Central memory CD8-positive, alpha-beta T cell (primary cell): Measurements from ENCODE around the gene CRIP3.
"Not testable (repeated sequence)": the region's sequence is repeated elsewhere in the genome, so short reads cannot be mapped to it uniquely, and the experiment has no call there.

Experiments
- ATAC-seq: fragments of 150-1000 bp; cut with Tn5 transposase; replicated peaks from 2 replicates; pipeline ENCODE4 v1.10.0; 2022; ENCODE audit warnings: mild to moderate bottlenecking, moderate FRiP score, moderate number of reproducible peaks; ENCODE audit not compliant: poor library complexity, severe bottlenecking; ENCODE audit errors: extremely low read depth
- DNase-seq, 2 donors: peaks; one replicate each; pipeline ENCODE4 v3.0.0; 2021; ENCODE audit warnings: low spot score in 2 of 2
- H3K27ac Mint-ChIP-seq: one replicate; pipeline ENCODE4 v1.8.0; 2022; ENCODE audit warnings: low read depth, mild to moderate bottlenecking, moderate library complexity, mixed read lengths
- H3K27me3 Mint-ChIP-seq: one replicate; pipeline ENCODE4 v1.8.0; 2022; ENCODE audit warnings: mixed read lengths
- H3K36me3 Mint-ChIP-seq: one replicate; pipeline ENCODE4 v1.8.0; 2022; ENCODE audit warnings: mild to moderate bottlenecking, moderate library complexity, mixed read lengths; ENCODE audit not compliant: insufficient read depth
- H3K4me1 Mint-ChIP-seq: one replicate; pipeline ENCODE4 v1.8.0; 2022; ENCODE audit warnings: mixed read lengths
- H3K4me3 Mint-ChIP-seq: one replicate; pipeline ENCODE4 v1.8.0; 2022; ENCODE audit warnings: mild to moderate bottlenecking, moderate library complexity, mixed read lengths
- H3K9me3 Mint-ChIP-seq: one replicate; pipeline ENCODE4 v1.8.0; 2022; ENCODE audit warnings: mixed read lengths

The CRIP3 gene, protein sequence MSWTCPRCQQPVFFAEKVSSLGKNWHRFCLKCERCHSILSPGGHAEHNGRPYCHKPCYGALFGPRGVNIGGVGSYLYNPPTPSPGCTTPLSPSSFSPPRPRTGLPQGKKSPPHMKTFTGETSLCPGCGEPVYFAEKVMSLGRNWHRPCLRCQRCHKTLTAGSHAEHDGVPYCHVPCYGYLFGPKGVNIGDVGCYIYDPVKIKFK

GRCh38 chr6:43308101-43308989 is at the start of gene CRIP3:
Gene CRIP3, minus strand, starts transcription at chr6:43308826. Its CDS starts 34 bp downstream, at chr6:43308792.
- ATAC-seq: peak; percentile 81
- Mint-ChIP-seq H3K27me3 (peaks cover 7% of the 10 kb centered on the region), H3K4me3 (peak within 1 kb of the TSS; percentile 72), H3K9me3 (no peaks in the 10 kb centered on the region), H3K27ac (no peak within 1 kb of the TSS), H3K4me1 (peaks cover 12% of the 10 kb centered on the region), H3K36me3 (no peaks in the 10 kb centered on the region)
- DNase-seq: peak in 1 of 2 donors; percentile 23

DNA sequence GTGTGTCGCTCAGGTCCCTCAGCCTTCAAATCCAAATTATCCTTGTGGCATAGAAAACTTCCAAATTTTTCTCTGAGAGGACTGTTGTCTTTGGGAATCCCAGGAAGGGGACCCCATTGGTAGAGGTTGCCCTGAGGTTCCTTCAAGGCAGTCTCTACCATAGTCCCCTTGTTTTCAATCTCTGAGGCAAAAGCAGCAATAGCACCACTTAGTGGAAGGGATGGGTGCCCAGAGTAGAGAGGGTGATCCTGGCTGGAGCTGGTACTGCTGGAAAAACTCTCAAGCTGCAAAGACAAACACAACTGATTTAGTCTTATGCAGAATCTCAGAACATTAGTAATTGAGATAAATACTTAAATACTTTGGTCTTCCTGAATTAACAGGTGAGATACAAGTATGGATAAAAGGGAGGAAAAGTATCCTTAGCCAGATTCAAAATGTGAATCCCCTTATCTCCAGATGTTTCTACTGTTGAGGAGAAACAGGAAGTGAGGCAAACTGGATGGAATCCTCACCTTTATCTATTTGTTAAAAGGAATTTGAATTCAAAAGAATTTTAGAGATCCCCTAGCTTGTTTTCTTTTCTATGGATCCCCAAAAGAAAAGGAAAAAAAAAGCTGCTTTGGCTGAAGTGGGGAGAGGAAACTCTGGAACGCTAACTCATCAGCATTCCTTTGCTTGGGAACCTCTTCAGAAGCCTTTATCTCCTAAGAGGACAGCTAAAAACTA is 47.4 kb upstream of the CRIP3 start:
- no peaks in the 10 kb centered on the region for H3K27me3 Mint-ChIP-seq
- no peaks in the 10 kb centered on the region for H3K9me3 Mint-ChIP-seq
- DNase-seq (no peak), ATAC-seq (no peak)
- H3K27ac Mint-ChIP-seq: no peak overlapping the region
- peaks cover 15% of the 10 kb centered on the region for H3K4me1 Mint-ChIP-seq
- H3K36me3 Mint-ChIP-seq: peaks cover 49% of the 10 kb centered on the region
- no peak overlapping the region for H3K4me3 Mint-ChIP-seq

GRCh38 chr6:43351951-43352350 is 43.3 kb upstream of the CRIP3 start:
- not testable (repeated sequence) for H3K27ac Mint-ChIP-seq

GRCh38 chr6:43347444-43347843 is 38.8 kb upstream of the CRIP3 start:
- H3K9me3 Mint-ChIP-seq: no peaks in the 10 kb centered on the region
- no peak for DNase-seq
- peaks cover 6% of the 10 kb centered on the region for H3K4me1 Mint-ChIP-seq
- H3K27ac Mint-ChIP-seq: no peak overlapping the region
- no peak for ATAC-seq
- H3K27me3 Mint-ChIP-seq: no peaks in the 10 kb centered on the region
- H3K4me3 Mint-ChIP-seq: no peak overlapping the region
- peaks cover 46% of the 10 kb centered on the region for H3K36me3 Mint-ChIP-seq

More at GRCh38 chr6:43351951-43352350, 43.3 kb upstream of the CRIP3 start:
- not testable (repeated sequence) for H3K27me3 Mint-ChIP-seq, H3K4me3 Mint-ChIP-seq, DNase-seq, ATAC-seq, H3K9me3 Mint-ChIP-seq
- Mint-ChIP-seq H3K36me3 (peaks cover 47% of the 10 kb centered on the region), H3K4me1 (peaks cover 12% of the 10 kb centered on the region)

- Mint-ChIP-seq H3K36me3 (peaks cover 45% of the 10 kb centered on the region), H3K4me1 (peaks cover 6% of the 10 kb centered on the region)
These were observed 38.4 kb upstream of the CRIP3 start for GRCh38 chr6:43347021-43347420.

GRCh38 chr6:43346243-43346642 is 37.6 kb upstream of the CRIP3 start:
- not testable (repeated sequence) for H3K9me3 Mint-ChIP-seq, H3K27me3 Mint-ChIP-seq, DNase-seq, H3K4me1 Mint-ChIP-seq, H3K4me3 Mint-ChIP-seq, ATAC-seq, H3K27ac Mint-ChIP-seq
- H3K36me3 Mint-ChIP-seq: peaks cover 44% of the 10 kb centered on the region

More at GRCh38 chr6:43347021-43347420, 38.4 kb upstream of the CRIP3 start:
- Mint-ChIP-seq H3K9me3 (no peaks in the 10 kb centered on the region), H3K27me3 (no peaks in the 10 kb centered on the region), H3K27ac (no peak overlapping the region), H3K4me3 (no peak overlapping the region)
- DNase-seq: no peak
- ATAC-seq: no peak

DNA sequence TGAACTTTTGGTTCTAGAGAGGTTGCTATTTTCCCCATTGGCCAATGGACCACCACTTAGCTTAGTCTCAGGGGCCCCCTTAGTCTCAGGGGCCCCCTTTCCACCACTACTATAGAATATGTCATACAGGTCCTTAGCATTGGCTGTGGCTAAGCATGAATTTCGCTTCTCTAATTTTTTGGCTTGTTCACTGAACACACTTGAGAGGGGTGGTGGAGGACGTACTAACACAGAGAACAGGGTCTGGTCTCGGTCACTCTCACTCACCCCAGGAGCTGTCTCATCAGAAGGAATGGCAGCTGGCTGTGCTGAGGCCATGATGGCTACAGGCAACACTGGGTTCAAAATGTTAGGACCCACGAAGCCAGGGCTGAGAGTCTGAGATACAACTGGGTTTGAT is 30.5 kb upstream of the CRIP3 start:
- no peak overlapping the region for H3K27ac Mint-ChIP-seq
- DNase-seq (no peak), ATAC-seq (no peak)
- H3K4me3 Mint-ChIP-seq: no peak overlapping the region
- peaks cover 45% of the 10 kb centered on the region for H3K36me3 Mint-ChIP-seq
- H3K4me1 Mint-ChIP-seq: peaks cover 6% of the 10 kb centered on the region
- no peaks in the 10 kb centered on the region for H3K27me3 Mint-ChIP-seq
- no peaks in the 10 kb centered on the region for H3K9me3 Mint-ChIP-seq

DNA sequence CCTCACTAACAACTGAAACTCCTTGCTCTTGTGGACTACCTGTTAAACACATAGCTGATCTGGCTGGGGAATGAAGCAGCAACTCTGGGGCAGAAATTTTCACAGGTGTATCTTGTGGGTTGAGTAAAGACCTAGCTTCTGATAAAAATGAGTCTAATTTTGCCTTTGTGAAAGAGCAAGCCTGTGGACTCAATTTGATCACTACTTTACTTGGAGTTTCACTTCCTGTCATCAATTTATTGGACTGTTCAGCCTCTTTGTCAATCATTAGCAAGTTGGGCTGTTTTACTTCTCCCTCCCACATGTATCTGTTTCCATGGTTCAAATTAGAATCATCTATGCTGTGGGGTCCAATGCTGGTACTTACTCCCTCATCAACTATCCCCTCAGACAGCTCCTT is 29.6 kb upstream of the CRIP3 start:
- DNase-seq (no peak), ATAC-seq (no peak)
- Mint-ChIP-seq H3K4me1 (peaks cover 6% of the 10 kb centered on the region), H3K9me3 (no peaks in the 10 kb centered on the region), H3K4me3 (no peak overlapping the region), H3K36me3 (peaks cover 44% of the 10 kb centered on the region), H3K27ac (peak overlapping the region; percentile 39), H3K27me3 (no peaks in the 10 kb centered on the region)

DNA sequence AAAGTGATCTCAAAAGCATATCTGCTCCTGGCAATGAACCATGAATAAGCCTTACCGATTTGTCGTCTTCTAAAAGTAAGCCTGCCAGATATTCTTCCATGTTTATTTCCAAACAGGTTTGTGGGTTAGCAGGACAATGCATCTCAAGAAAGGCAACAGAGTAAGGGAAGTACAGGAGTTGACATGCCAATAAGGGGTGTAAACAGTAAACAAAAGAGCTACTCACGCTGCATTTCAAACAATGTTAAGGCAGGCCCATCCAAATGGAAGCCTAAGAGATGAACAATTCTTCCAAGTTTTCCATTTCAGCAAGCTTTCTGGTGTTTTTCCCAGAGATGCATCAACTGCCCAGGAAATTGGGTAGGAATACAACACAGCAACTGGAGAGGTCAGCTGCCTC is 27.8 kb upstream of the CRIP3 start:
- Mint-ChIP-seq H3K4me1 (peaks cover 16% of the 10 kb centered on the region), H3K27ac (no peak overlapping the region), H3K4me3 (no peak overlapping the region), H3K36me3 (peaks cover 32% of the 10 kb centered on the region), H3K27me3 (no peaks in the 10 kb centered on the region), H3K9me3 (no peaks in the 10 kb centered on the region)
- DNase-seq: no peak
- ATAC-seq: no peak

DNA sequence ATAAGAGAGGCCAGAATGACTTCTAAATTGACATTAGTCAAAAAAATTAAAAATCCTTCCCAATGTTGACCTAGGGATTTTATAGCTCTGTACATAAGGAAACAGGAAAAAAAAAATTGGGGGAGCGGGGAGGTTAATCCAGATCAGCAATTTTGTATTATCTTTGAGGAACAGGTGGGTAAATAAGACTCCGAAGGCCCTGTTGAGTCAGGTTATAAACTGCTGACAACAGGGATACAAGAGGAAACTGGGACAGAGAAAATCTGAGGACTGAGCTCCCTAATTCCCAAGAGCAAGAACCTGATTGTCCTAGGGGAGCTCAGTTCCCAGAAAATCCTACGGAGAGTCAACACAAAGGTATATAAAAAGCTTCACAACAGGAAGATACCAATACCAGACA is 26.8 kb upstream of the CRIP3 start:
- Mint-ChIP-seq H3K9me3 (no peaks in the 10 kb centered on the region), H3K4me3 (no peak overlapping the region), H3K36me3 (peaks cover 27% of the 10 kb centered on the region), H3K4me1 (peaks cover 20% of the 10 kb centered on the region), H3K27me3 (no peaks in the 10 kb centered on the region), H3K27ac (no peak overlapping the region)
- ATAC-seq (no peak), DNase-seq (no peak)

- DNase-seq (no peak), ATAC-seq (no peak)
- Mint-ChIP-seq H3K27me3 (no peaks in the 10 kb centered on the region), H3K4me1 (peaks cover 18% of the 10 kb centered on the region), H3K27ac (peak overlapping the region; percentile 19), H3K4me3 (no peak overlapping the region), H3K36me3 (peaks cover 19% of the 10 kb centered on the region), H3K9me3 (no peaks in the 10 kb centered on the region)
These were observed 26.0 kb upstream of the CRIP3 start for GRCh38 chr6:43334466-43335095.

DNA sequence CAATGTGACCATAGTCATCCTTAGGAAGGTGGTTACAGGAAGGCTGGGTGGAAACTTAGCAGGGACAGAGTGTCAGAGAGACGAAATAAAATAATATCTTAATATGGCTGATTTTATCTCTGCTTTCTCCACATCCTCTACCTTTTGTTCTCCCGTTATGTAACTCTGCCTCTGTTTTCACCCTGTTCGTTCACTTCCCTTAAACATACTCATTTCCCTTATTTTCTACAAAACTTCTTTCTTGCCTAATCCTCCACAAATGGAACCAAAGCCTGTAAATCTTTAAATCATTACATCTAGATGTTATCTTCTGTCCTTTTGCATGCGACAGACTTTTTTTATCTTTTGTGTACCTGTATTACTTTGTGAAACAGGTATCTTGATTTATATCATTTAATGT is 23.3 kb upstream of the CRIP3 start:
- H3K27ac Mint-ChIP-seq: no peak overlapping the region
- no peak overlapping the region for H3K4me3 Mint-ChIP-seq
- H3K27me3 Mint-ChIP-seq: no peaks in the 10 kb centered on the region
- no peak for DNase-seq
- ATAC-seq: no peak
- peaks cover 8% of the 10 kb centered on the region for H3K36me3 Mint-ChIP-seq
- peaks cover 13% of the 10 kb centered on the region for H3K4me1 Mint-ChIP-seq
- H3K9me3 Mint-ChIP-seq: no peaks in the 10 kb centered on the region
